Epithelial cell of esophagus (primary cell): Measurements from ENCODE around the gene ITLN1.

Source experiments
- DNase-seq: peaks from one replicate; pipeline ENCODE4 v3.0.0; 2010; ENCODE audit warnings: low read depth
- H3K4me3 ChIP-seq: 2 replicates; pipeline ENCODE4 v1.5.1; 2011; ENCODE audit warnings: mild to moderate bottlenecking, low read length, control low read depth
- CTCF ChIP-seq: IDR thresholded peaks from 2 replicates; pipeline ENCODE4 v1.5.1; 2011; ENCODE audit warnings: low read depth, mild to moderate bottlenecking, low read length, control low read depth, inconsistent platforms; ENCODE audit not compliant: insufficient read depth; ENCODE audit errors: missing control alignments

Gene ITLN1

DNA sequence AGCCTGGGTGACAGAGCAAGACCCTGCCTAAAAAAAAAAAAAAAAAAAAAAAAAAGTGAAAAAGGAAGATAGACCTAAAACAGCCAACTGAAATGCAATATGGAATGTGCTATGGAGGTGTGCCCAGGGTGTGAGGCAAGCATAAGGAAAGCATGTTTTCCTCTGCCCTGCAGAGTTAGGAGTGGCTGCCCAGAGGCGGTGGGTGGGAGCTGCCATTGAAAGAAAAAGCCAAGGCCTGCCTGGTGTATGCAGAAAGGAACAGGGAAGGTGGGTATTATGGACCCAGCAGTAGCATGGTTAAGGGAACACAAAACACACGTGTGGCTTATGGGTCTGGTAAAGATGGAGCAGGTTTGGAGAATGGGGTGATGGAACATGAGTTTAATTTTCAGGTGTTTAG is 31.2 kb downstream of the ITLN1 start:
- TF ChIP-seq CTCF = no peak
- DNase-seq = peak; percentile 17
- H3K4me3 ChIP-seq = no peak overlapping the region

GRCh38 chr1:160853014-160853413 is 32.0 kb downstream of the ITLN1 start:
- no peak for DNase-seq
- TF ChIP-seq CTCF = no peak
- H3K4me3 ChIP-seq = no peak overlapping the region

GRCh38 chr1:160850993-160851392 is 34.0 kb downstream of the ITLN1 start:
- H3K4me3 ChIP-seq = no peak overlapping the region
- DNase-seq = no peak
- no peak for TF ChIP-seq CTCF

GRCh38 chr1:160850541-160850940 is 34.4 kb downstream of the ITLN1 start:
- TF ChIP-seq CTCF = no peak
- no peak overlapping the region for H3K4me3 ChIP-seq
- DNase-seq = no peak

GRCh38 chr1:160846281-160846680 is 38.7 kb downstream of the ITLN1 start:
- no peak overlapping the region for H3K4me3 ChIP-seq
- no peak for DNase-seq
- TF ChIP-seq CTCF = no peak

DNA sequence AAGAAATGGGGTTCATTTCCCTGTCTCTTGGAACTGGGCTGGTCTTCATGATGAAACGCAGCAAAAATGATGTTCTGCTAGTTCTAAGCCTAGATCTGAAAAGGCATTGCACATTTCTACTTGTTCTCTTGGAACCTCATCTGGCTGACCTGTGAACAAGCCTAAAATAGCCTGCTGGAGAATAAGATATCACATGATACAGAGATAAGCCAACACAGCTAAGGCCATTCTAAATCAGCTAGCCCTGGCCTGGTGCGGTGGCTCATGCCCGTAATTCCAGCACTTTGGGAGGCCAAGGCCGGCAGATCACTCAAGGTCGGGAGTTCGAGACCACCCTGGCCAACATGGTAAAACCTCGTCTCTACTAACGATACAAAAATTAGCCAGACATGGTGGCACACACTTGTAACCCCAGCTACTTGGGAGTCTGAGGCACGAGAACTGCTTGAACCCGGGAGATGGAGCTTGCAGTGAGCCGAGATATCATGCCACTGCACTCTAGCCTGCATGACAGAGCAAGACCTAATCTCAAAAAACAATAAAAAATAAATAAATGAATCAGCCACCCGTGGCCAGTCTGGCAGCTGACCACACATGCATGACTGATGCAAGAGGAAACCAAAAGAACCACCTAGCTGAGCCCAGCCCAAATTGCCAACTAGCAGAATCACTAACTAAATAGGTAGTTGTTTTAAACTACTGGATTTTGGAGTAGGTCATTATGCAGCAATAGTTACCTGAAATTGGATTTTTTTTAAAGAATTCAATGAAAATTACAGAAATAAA is 40.3 kb downstream of the ITLN1 start:
- no peak for TF ChIP-seq CTCF
- DNase-seq = peak; percentile 31
- H3K4me3 ChIP-seq = no peak overlapping the region

- DNase-seq = no peak
- H3K4me3 ChIP-seq = no peak overlapping the region
- no peak for TF ChIP-seq CTCF
Measured at GRCh38 chr1:160841079-160841478, 43.9 kb downstream of the ITLN1 start.
